ENCODE data around the gene BNIP5. TPM values are rescaled to one million over a fixed set of nuclear protein-coding genes. Genes with fewer than 3 reads are reported as not detected.
A peak's percentile ranks its signal among the peaks of the same experiment; 100 is the strongest.

The BNIP5 gene
- total and polyA plus RNA-seq, 4 donors: not detected

DNA sequence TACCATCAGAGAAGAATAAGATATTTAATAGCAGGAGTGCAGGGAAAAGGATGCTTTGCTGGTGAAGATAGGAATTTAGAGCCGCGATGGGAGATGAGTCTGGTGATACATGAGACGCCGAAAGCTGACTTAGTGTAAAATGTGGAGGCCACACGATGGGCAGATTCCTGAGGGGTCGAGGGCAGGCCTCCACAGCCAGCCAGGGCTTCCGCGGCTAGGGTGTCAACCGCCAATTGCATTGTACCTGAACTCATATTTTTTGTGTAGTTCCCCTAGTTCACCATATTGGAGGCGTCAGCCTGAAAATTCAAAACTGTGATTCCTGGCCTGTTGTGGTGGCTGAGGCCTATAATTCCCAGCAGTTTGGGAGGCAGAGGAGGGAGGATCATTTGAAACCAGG lies 42.2 kb upstream of the BNIP5 start:
- DNase-seq (ENCODE audit: low spot score): no peak
- Histone ChIP-seq H3K9me3 (ENCODE audit: control insufficient read depth in 4 of 4, low read length in 3 of 4) (no peaks in the 10 kb centered on the region), H3K27ac (ENCODE audit: low read depth in 1 of 2, low read length in 2 of 2) (no peak overlapping the region), H3K27me3 (ENCODE audit: control insufficient read depth in 4 of 4, insufficient read depth in 4 of 4, low read length in 3 of 4) (no peaks in the 10 kb centered on the region), H3K9ac (ENCODE audit: low read depth in 1 of 2, low read length in 2 of 2) (no peak overlapping the region), H3K4me1 (ENCODE audit: control insufficient read depth in 4 of 4, insufficient read depth in 4 of 4, low read length in 3 of 4) (peaks cover 0 to 21% (median 15%) of the 10 kb centered on the region in 4 donors), H3K36me3 (ENCODE audit: control insufficient read depth in 4 of 4, insufficient read depth in 3 of 4, low read depth in 1 of 4, low read length in 3 of 4) (no peaks in the 10 kb centered on the region), H3K4me3 (ENCODE audit: low read depth in 1 of 3, low read length in 3 of 3) (no peak overlapping the region)
- no peak for TF ChIP-seq RXRA (IDR thresholded peaks at IDR 0.05)
- TF ChIP-seq, protein P1, sequence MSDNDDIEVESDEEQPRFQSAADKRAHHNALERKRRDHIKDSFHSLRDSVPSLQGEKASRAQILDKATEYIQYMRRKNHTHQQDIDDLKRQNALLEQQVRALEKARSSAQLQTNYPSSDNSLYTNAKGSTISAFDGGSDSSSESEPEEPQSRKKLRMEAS (IDR thresholded peaks at IDR 0.05): no peak
- no peak for TF ChIP-seq HNF4A (conservative IDR thresholded peaks at IDR 0.05)
- no peak for TF ChIP-seq TAF1 (conservative IDR thresholded peaks at IDR 0.05)
- TF ChIP-seq FOXA2 (IDR thresholded peaks at IDR 0.05): no peak
- TF ChIP-seq, protein P2, sequence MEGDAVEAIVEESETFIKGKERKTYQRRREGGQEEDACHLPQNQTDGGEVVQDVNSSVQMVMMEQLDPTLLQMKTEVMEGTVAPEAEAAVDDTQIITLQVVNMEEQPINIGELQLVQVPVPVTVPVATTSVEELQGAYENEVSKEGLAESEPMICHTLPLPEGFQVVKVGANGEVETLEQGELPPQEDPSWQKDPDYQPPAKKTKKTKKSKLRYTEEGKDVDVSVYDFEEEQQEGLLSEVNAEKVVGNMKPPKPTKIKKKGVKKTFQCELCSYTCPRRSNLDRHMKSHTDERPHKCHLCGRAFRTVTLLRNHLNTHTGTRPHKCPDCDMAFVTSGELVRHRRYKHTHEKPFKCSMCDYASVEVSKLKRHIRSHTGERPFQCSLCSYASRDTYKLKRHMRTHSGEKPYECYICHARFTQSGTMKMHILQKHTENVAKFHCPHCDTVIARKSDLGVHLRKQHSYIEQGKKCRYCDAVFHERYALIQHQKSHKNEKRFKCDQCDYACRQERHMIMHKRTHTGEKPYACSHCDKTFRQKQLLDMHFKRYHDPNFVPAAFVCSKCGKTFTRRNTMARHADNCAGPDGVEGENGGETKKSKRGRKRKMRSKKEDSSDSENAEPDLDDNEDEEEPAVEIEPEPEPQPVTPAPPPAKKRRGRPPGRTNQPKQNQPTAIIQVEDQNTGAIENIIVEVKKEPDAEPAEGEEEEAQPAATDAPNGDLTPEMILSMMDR (IDR thresholded peaks at IDR 0.05; ENCODE audit: low read depth, low read length, missing input control): no peak
- no peak for TF ChIP-seq JUND (IDR thresholded peaks at IDR 0.05)
- TF ChIP-seq, protein P3, sequence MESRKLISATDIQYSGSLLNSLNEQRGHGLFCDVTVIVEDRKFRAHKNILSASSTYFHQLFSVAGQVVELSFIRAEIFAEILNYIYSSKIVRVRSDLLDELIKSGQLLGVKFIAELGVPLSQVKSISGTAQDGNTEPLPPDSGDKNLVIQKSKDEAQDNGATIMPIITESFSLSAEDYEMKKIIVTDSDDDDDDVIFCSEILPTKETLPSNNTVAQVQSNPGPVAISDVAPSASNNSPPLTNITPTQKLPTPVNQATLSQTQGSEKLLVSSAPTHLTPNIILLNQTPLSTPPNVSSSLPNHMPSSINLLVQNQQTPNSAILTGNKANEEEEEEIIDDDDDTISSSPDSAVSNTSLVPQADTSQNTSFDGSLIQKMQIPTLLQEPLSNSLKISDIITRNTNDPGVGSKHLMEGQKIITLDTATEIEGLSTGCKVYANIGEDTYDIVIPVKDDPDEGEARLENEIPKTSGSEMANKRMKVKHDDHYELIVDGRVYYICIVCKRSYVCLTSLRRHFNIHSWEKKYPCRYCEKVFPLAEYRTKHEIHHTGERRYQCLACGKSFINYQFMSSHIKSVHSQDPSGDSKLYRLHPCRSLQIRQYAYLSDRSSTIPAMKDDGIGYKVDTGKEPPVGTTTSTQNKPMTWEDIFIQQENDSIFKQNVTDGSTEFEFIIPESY (IDR thresholded peaks at IDR 0.05): no peak
- no peak for TF ChIP-seq EGR1 (IDR thresholded peaks at IDR 0.05; ENCODE audit: low read depth in 2 of 2)
- TF ChIP-seq SP1 (IDR thresholded peaks at IDR 0.05): no peak
- TF ChIP-seq, protein P4, sequence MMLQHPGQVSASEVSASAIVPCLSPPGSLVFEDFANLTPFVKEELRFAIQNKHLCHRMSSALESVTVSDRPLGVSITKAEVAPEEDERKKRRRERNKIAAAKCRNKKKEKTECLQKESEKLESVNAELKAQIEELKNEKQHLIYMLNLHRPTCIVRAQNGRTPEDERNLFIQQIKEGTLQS (IDR thresholded peaks at IDR 0.05): no peak
- TF ChIP-seq YY1 (IDR thresholded peaks at IDR 0.05): no peak
- TF ChIP-seq HNF4G (IDR thresholded peaks at IDR 0.05): no peak
- WGBS: 95% methylated on average over 10 of the region's 10 CpGs

DNA sequence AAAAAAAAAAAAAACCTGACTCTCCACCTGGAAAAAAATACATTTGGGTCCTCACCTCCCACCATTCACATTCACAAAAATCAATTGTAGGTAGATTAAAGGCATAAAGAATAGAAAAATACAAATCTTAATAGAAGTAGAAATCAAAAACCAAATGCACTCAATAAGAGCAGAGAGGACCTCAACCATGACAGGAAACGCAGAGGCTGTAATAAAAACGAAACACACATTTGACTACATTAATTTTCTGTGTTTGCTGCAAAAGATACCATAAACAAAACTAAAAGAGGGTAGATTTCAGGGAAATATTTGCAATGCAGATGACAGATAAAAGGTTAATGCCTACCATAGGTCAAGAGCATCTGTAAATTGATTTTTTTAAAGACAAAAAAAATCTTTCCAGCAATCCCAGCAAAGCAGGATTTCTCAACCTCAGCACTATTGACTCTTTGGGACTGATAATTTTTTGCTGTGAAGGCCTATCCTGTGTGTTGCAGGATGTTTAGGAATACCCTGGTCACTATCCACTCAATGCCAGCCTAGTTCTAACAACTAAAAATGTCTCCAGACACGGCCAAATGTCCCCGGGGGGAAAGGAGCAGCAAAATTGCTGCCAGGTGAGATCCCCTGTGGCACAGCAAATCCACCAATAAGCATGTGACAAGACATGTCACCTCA lies 41.7 kb upstream of the BNIP5 start:
- DNase-seq (ENCODE audit: low spot score): no peak
- Histone ChIP-seq H3K4me3 (ENCODE audit: low read depth in 1 of 3, low read length in 3 of 3) (no peak overlapping the region), H3K4me1 (ENCODE audit: control insufficient read depth in 4 of 4, insufficient read depth in 4 of 4, low read length in 3 of 4) (peaks cover 0 to 21% (median 15%) of the 10 kb centered on the region in 4 donors), H3K36me3 (ENCODE audit: control insufficient read depth in 4 of 4, insufficient read depth in 3 of 4, low read depth in 1 of 4, low read length in 3 of 4) (no peaks in the 10 kb centered on the region), H3K27me3 (ENCODE audit: control insufficient read depth in 4 of 4, insufficient read depth in 4 of 4, low read length in 3 of 4) (no peaks in the 10 kb centered on the region), H3K27ac (ENCODE audit: low read depth in 1 of 2, low read length in 2 of 2) (no peak overlapping the region), H3K9me3 (ENCODE audit: control insufficient read depth in 4 of 4, low read length in 3 of 4) (no peaks in the 10 kb centered on the region), H3K9ac (ENCODE audit: low read depth in 1 of 2, low read length in 2 of 2) (no peak overlapping the region)
- TF ChIP-seq HNF4A (conservative IDR thresholded peaks at IDR 0.05) (peak; percentile 11 to 15), RXRA (IDR thresholded peaks at IDR 0.05) (peak in 1 of 2 donors; percentile 44), YY1 (IDR thresholded peaks at IDR 0.05) (no peak), FOXA1 (IDR thresholded peaks at IDR 0.05) (no peak)
- 56% methylated on average over 4 of the region's 4 CpGs for WGBS

DNA sequence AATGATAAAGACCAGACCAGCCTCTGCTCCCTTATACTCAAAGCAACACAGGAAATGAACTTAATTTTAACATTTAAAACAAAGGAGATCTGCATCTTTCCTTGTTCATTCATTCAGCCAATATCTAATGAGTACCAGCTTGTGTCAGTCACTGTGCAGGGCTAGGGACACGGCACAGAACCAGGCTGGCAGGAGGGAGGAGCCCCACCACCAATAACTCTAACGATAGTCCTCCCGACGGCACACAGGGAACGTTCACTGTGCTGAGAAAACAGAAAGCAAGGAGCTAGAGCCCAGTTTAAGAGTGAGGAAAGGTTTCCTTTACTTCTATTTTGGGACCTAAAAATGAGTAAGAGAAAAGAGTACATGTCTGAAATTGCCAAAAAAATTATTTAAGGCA lies 40.9 kb upstream of the BNIP5 start:
- Histone ChIP-seq H3K27me3 (ENCODE audit: control insufficient read depth in 4 of 4, insufficient read depth in 4 of 4, low read length in 3 of 4) (no peaks in the 10 kb centered on the region), H3K4me3 (ENCODE audit: low read depth in 1 of 3, low read length in 3 of 3) (no peak overlapping the region), H3K9me3 (ENCODE audit: control insufficient read depth in 4 of 4, low read length in 3 of 4) (no peaks in the 10 kb centered on the region), H3K27ac (ENCODE audit: low read depth in 1 of 2, low read length in 2 of 2) (no peak overlapping the region), H3K4me1 (ENCODE audit: control insufficient read depth in 4 of 4, insufficient read depth in 4 of 4, low read length in 3 of 4) (peaks cover 0 to 21% (median 15%) of the 10 kb centered on the region in 4 donors), H3K36me3 (ENCODE audit: control insufficient read depth in 4 of 4, insufficient read depth in 3 of 4, low read depth in 1 of 4, low read length in 3 of 4) (no peaks in the 10 kb centered on the region), H3K9ac (ENCODE audit: low read depth in 1 of 2, low read length in 2 of 2) (no peak overlapping the region)
- no peak for DNase-seq (ENCODE audit: low spot score)
- WGBS: 61% methylated on average over 5 of the region's 5 CpGs
- TF ChIP-seq, protein P4 (IDR thresholded peaks at IDR 0.05): no peak
- TF ChIP-seq, protein P5, sequence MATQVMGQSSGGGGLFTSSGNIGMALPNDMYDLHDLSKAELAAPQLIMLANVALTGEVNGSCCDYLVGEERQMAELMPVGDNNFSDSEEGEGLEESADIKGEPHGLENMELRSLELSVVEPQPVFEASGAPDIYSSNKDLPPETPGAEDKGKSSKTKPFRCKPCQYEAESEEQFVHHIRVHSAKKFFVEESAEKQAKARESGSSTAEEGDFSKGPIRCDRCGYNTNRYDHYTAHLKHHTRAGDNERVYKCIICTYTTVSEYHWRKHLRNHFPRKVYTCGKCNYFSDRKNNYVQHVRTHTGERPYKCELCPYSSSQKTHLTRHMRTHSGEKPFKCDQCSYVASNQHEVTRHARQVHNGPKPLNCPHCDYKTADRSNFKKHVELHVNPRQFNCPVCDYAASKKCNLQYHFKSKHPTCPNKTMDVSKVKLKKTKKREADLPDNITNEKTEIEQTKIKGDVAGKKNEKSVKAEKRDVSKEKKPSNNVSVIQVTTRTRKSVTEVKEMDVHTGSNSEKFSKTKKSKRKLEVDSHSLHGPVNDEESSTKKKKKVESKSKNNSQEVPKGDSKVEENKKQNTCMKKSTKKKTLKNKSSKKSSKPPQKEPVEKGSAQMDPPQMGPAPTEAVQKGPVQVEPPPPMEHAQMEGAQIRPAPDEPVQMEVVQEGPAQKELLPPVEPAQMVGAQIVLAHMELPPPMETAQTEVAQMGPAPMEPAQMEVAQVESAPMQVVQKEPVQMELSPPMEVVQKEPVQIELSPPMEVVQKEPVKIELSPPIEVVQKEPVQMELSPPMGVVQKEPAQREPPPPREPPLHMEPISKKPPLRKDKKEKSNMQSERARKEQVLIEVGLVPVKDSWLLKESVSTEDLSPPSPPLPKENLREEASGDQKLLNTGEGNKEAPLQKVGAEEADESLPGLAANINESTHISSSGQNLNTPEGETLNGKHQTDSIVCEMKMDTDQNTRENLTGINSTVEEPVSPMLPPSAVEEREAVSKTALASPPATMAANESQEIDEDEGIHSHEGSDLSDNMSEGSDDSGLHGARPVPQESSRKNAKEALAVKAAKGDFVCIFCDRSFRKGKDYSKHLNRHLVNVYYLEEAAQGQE (IDR thresholded peaks at IDR 0.05): no peak
- TF ChIP-seq HNF4G (IDR thresholded peaks at IDR 0.05): no peak
- no peak for TF ChIP-seq TAF1 (conservative IDR thresholded peaks at IDR 0.05)
- no peak for TF ChIP-seq HNF4A (conservative IDR thresholded peaks at IDR 0.05)
- no peak for TF ChIP-seq SP1 (IDR thresholded peaks at IDR 0.05)
- TF ChIP-seq RAD21 (IDR thresholded peaks at IDR 0.05): no peak
- TF ChIP-seq GABPA (IDR thresholded peaks at IDR 0.05 in 1 of 2, conservative IDR thresholded peaks at IDR 0.05 in 1 of 2): no peak
- no peak for TF ChIP-seq JUND (IDR thresholded peaks at IDR 0.05)
- TF ChIP-seq RXRA (IDR thresholded peaks at IDR 0.05): no peak
- TF ChIP-seq, protein P1 (IDR thresholded peaks at IDR 0.05): no peak
- no peak for TF ChIP-seq NR2F2 (IDR thresholded peaks at IDR 0.05)

Measured in liver (tissue), 9 donors.